NCI-H2107 treated with DMSO at 0.1 percent for 48 hours (cell line): ENCODE results near the gene DIAPH3.

Source experiments
- DNase-seq: peaks from one replicate; lab custom pipeline; 2025; ENCODE audit not compliant: unreplicated experiment; lab: John Stamatoyannopoulos, UW

DIAPH3 gene

GRCh38 chr13:59733744-59734143, 430.0 kb downstream of the DIAPH3 start:
- DNase-seq, result no peak

- DNase-seq, result no peak
These were observed 433.7 kb downstream of the DIAPH3 start for GRCh38 chr13:59730026-59730425.

DNA sequence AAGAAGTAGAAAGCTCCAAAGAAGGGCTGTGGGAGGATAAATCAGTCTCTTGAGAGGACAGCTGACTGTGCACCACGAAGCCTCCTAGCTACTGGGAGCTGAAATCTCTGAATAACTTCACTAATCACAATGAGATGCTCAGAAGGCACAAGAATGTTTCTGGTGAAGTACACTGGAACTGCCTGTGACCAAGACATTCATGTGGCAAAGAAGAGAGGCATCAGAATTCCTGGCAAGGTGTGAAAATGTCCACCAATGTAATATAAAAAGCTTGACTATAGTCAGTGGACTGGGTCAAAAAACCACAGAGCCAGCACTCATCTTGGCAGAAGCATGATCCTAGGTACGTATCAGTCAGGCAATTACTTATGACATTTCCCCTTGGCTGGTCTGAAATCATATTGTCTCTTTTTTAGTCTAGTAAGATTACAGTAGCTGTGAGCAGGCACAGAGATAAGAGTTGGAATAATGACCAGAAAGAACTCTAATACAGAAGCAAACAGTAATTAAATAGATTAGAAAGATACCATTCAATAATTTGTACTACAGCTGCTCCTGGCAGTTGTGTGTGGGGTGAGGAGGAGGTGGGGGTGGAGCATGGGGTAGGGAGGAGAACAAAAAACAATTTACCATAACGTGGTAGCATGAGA, 434.7 kb downstream of the DIAPH3 start:
- DNase-seq, result no peak

GRCh38 chr13:59721926-59722910, 441.5 kb downstream of the DIAPH3 start:
- DNase-seq, result no peak

DNA sequence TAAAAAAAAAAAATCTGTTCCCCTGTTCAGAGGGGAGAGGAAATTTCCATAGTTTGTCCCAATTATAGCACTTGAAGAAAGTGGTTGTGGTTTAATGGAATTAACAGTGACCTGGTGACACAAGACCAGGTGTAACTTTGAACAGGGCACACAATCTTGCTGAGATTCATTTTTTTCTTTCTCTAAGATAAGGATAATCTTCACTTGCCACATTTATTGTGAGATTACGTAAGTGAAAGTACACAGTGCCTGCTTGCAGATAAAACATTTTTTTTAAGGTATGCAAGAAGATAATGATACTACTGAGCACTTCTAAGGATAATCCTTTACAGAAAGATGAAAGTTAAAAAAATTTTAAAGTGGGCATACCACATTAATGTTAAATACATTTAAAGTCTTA, 448.1 kb downstream of the DIAPH3 start:
- no peak for DNase-seq

DNA sequence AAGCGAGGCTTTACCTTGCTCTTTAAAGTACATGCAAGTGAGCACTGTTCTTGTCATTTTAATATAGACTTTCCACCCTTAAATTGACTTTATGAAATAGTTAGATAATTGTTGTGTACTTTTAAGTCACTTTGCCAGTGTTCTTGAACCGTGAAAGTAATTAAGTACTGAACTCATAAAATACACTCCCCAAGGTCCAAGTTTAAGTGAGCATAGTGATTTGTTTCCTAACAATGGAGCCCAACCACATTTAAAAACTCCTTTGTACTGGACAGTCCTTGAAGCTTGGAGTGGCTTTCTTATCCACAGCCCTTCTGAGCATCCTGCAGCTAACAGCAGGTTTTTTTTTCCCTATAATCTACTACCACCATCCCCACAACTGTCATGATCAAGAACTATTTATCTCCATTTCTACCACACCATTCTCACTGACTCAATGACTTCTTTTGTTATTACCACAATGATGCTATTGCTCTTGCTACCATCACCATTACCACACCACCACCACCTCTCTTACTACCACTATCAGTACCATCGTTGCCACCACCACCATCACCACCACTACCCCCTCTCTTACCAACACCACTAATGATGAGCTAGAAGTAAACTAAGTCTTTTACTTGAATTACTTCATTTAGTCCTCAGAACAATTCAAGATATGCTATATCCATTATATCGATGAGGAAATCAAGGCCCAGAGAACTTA, 452.6 kb downstream of the DIAPH3 start:
- DNase-seq, result no peak

DNA sequence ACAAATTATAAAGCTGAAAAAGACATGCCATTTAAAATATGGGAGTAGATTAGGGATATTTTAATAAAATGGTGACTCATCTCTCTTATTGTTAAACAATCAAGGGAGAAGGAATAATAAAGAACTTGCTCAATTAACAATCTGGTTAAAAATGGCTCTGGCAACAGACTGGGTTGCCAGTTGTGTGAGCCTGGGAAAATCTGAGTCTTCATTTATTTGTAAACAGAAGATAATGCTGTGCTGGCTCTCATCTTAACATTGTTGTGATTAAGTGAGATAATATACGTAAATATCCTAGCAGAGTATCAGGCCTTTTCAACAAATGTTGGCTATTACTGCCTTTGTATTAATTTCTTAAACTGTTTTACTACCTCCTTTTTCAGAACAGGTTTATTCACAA, 453.3 kb downstream of the DIAPH3 start:
- no peak for DNase-seq

GRCh38 chr13:59706101-59706976, 457.4 kb downstream of the DIAPH3 start:
- DNase-seq, result no peak

GRCh38 chr13:59702269-59702668, 461.5 kb downstream of the DIAPH3 start:
- no peak for DNase-seq

DNA sequence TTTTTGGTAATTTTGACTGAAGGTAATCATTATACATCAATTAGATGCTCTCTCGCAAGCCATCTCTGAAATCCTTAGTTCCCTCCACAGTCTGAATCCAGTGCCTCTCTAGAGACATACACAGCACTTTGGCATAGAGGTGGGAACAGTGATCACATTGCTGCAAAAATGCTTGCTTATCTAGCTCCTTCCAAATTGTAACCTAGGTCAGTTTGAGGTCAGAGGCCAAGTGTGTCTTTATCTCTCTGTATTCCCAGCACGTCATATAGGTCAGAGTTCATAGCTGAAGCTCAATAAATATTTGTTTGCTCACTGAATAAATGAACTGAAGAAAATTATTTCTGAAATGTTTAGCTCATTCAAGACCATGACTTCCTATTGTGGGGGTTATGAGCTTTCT, 462.5 kb downstream of the DIAPH3 start:
- no peak for DNase-seq

GRCh38 chr13:59700281-59700680, 463.4 kb downstream of the DIAPH3 start:
- no peak for DNase-seq

DNA sequence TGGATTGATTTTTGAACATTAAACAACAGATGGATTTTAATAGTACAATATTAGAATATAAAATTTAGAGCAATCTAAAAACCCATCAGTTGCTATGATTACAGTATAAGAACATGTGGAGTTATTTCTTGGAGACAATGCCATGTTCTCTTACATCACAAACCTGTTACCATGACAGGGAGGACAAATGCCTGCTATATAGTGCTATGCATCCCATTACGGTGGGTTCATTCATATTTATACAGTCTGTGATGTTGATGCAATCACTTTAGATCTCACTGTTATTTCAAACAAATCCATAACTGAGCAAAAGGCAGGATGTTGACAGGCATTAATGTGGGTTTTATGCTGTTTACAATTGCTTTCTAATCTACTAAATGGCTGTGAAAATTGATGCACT, 467.5 kb downstream of the DIAPH3 start:
- no peak for DNase-seq

- DNase-seq, result peak; percentile 9
These were observed 472.1 kb downstream of the DIAPH3 start for GRCh38 chr13:59691501-59692066.

- DNase-seq, result no peak
These were observed 472.7 kb downstream of the DIAPH3 start for GRCh38 chr13:59690857-59691500.

GRCh38 chr13:59689057-59689456, 474.7 kb downstream of the DIAPH3 start:
- DNase-seq, result no peak

DNA sequence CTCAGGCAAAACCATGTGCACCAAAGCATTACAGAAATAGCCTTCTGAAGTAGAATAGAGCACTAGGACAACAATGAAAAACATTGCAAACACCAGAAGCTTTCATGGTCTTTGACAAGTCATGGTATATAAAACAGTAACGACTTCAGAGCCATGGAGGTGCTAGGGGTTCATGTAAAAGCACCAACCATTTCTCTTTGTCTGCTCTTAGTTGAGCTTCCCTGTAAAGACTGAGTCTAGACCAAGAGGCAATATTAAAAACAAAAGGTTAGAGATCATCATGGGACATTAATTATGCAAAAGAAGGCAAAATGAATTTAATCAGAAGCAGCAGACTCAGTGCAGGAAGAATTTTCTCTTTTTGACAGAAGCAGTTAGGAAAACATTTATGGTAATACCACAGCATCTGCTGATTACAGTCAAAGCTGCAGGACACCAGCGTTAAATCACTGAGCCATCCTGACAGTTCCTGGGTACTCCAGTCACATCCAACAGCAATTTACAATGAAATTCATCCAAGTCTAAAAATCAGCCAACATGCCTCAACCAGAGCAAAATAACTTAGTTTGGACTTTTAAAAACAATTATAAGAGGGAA, 476.8 kb downstream of the DIAPH3 start:
- DNase-seq, result peak; percentile 45

DNA sequence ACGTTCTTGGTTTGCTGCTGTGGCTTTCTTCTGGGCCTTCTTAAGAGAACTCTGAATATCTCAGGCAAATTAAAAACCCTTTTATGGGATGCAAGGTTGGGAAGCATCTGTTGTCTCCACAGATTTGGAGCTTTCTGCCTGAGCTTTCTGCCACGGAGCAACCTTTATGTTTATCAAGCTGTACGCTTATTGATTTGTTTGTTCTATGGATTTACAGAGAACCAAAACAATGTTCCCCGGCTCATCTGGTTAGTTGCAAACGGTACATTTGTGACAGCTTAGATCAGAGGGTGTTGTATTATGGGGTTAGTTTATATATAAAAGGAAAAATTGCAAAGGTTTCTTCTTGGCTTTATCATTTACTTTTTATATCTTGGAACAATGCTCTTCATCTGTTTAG, 479.6 kb downstream of the DIAPH3 start:
- peak; percentile 7 for DNase-seq

- no peak for DNase-seq
These were observed 482.0 kb downstream of the DIAPH3 start for GRCh38 chr13:59681636-59682311.
